ENCODE results near the gene TDRD9.

GRCh38 chr14:104019029-104019428 lies 90.8 kb downstream of the TDRD9 start:
- TF ChIP-seq, protein P1, sequence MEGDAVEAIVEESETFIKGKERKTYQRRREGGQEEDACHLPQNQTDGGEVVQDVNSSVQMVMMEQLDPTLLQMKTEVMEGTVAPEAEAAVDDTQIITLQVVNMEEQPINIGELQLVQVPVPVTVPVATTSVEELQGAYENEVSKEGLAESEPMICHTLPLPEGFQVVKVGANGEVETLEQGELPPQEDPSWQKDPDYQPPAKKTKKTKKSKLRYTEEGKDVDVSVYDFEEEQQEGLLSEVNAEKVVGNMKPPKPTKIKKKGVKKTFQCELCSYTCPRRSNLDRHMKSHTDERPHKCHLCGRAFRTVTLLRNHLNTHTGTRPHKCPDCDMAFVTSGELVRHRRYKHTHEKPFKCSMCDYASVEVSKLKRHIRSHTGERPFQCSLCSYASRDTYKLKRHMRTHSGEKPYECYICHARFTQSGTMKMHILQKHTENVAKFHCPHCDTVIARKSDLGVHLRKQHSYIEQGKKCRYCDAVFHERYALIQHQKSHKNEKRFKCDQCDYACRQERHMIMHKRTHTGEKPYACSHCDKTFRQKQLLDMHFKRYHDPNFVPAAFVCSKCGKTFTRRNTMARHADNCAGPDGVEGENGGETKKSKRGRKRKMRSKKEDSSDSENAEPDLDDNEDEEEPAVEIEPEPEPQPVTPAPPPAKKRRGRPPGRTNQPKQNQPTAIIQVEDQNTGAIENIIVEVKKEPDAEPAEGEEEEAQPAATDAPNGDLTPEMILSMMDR (IDR thresholded peaks at IDR 0.05) = no peak
- no peak for TF ChIP-seq ZFX (IDR thresholded peaks at IDR 0.05; ENCODE audit: borderline replicate concordance)
